ENCODE results near the gene OR56A3. TPM values are rescaled to one million over a fixed set of nuclear protein-coding genes. Genes with fewer than 3 reads are reported as not detected.

Gene OR56A3
- total and polyA plus RNA-seq, 2 of the 4 experiments (the other 2 are of a cell fraction), result not detected

- Histone ChIP-seq H3K9me1 (ENCODE audit: insufficient read depth, low read length) (no peaks in the 10 kb centered on the region), H4K8ac (ENCODE audit: low read depth in 2 of 2, low read length in 2 of 2) (no peak overlapping the region), H3K4me3 (ENCODE audit: insufficient read depth, low read depth, low read length) (no peak overlapping the region), H4K5ac (ENCODE audit: low read depth, low read length) (no peak overlapping the region), H2BK15ac (ENCODE audit: low read depth, low read length) (no peak overlapping the region), H3K4ac (ENCODE audit: low read depth, low read length) (no peak overlapping the region), H4K91ac (ENCODE audit: insufficient read depth, low read depth, low read length) (no peak overlapping the region), H3K4me2 (ENCODE audit: low read depth, low read length) (no peak overlapping the region), H3K23ac (ENCODE audit: low read depth, low read length) (no peak overlapping the region), H3K56ac (ENCODE audit: extremely low read depth, insufficient read depth, low read length) (no peak overlapping the region), H2BK120ac (ENCODE audit: low read depth, low read length) (no peak overlapping the region), H2BK20ac (ENCODE audit: low read depth, low read length) (no peak overlapping the region), H3K18ac (ENCODE audit: low read depth, low read length) (no peak overlapping the region), H3K14ac (replicated peaks; ENCODE audit: low read depth, low read length) (no peak overlapping the region), H3K27me3 (ENCODE audit: control insufficient read depth, insufficient read depth, low read length) (no peaks in the 10 kb centered on the region), H3K4me1 (ENCODE audit: control insufficient read depth, insufficient read depth, low read length) (no peaks in the 10 kb centered on the region), H3K9me3 (ENCODE audit: control insufficient read depth, insufficient read depth, low read length) (peaks cover 10% of the 10 kb centered on the region), H3K36me3 (ENCODE audit: control insufficient read depth, insufficient read depth, low read length) (no peaks in the 10 kb centered on the region), H2AFZ (replicated peaks; ENCODE audit: low read length, poor library complexity) (no peak overlapping the region), H3K27ac (ENCODE audit: insufficient read depth, low read length) (no peak overlapping the region), H2AK9ac (replicated peaks; ENCODE audit: low read depth, low read length, poor library complexity) (no peak overlapping the region), H2BK5ac (ENCODE audit: low read depth, low read length, poor library complexity, severe bottlenecking) (no peak overlapping the region), H2AK5ac (ENCODE audit: low read depth, low read length) (no peak overlapping the region), H4K20me1 (ENCODE audit: insufficient read depth, low read length) (no peaks in the 10 kb centered on the region), H3K79me1 (ENCODE audit: low read depth in 1 of 2, low read length in 2 of 2) (no peaks in the 10 kb centered on the region), H3K9ac (ENCODE audit: low read depth, low read length) (no peak overlapping the region)
- ATAC-seq (ENCODE audit: low read depth) (no peak), DNase-seq (no peak)
- ChIA-PET POLR2A (ENCODE audit: unreplicated experiment) (no interaction called here), CTCF (no interaction called here)
- in situ Hi-C loops (cut with MboI; ENCODE audit: low sequenced_read_pairs) (no loop called here), dilution Hi-C loops (cut with HindIII; ENCODE audit: low sequenced_read_pairs, unreplicated experiment) (no loop called here), intact Hi-C loops (cut with micrococcal nuclease) (loop anchor here (5.0 to 10.0 kb wide), 2 partner anchors 555 to 757 kb away; no protein-coding TSS in a partner anchor)
- TF ChIP-seq BHLHE40 (IDR thresholded peaks at IDR 0.05; ENCODE audit: low read depth, low read length) (no peak), FOS (IDR thresholded peaks at IDR 0.05; ENCODE audit: low read depth, low read length) (no peak), ELK1 (IDR thresholded peaks at IDR 0.05; ENCODE audit: borderline replicate concordance, low read depth, low read length) (no peak), CHD1 (IDR thresholded peaks at IDR 0.05; ENCODE audit: low read depth, low read length) (no peak), POLR2A (IDR thresholded peaks at IDR 0.05; ENCODE audit: low read depth, low read length) (no peak), RCOR1 (IDR thresholded peaks at IDR 0.05; ENCODE audit: insufficient replicate concordance, low read length) (no peak), CTCF (conservative IDR thresholded peaks at IDR 0.05; ENCODE audit: low read depth, low read length) (no peak), NFE2L2 (IDR thresholded peaks at IDR 0.05; ENCODE audit: low read depth, low read length) (no peak), CEBPB (IDR thresholded peaks at IDR 0.05; ENCODE audit: low read depth, low read length) (no peak), MAZ (IDR thresholded peaks at IDR 0.05; ENCODE audit: borderline replicate concordance, low read depth, low read length) (no peak), SMC3 (IDR thresholded peaks at IDR 0.05; ENCODE audit: low read depth, low read length) (no peak), MXI1 (IDR thresholded peaks at IDR 0.05; ENCODE audit: borderline replicate concordance, low read depth, low read length) (no peak), RFX5 (IDR thresholded peaks at IDR 0.05; ENCODE audit: low read depth, low read length) (no peak), RAD21 (IDR thresholded peaks at IDR 0.05; ENCODE audit: low read length) (no peak), MAFK (IDR thresholded peaks at IDR 0.05; ENCODE audit: low read depth, low read length) (no peak)
- TF ChIP-seq, protein P1, sequence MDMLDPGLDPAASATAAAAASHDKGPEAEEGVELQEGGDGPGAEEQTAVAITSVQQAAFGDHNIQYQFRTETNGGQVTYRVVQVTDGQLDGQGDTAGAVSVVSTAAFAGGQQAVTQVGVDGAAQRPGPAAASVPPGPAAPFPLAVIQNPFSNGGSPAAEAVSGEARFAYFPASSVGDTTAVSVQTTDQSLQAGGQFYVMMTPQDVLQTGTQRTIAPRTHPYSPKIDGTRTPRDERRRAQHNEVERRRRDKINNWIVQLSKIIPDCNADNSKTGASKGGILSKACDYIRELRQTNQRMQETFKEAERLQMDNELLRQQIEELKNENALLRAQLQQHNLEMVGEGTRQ (IDR thresholded peaks at IDR 0.05; ENCODE audit: low read depth, low read length), result no peak
- WGBS, 2 experiments (ENCODE audit: extremely low coverage in 2 of 2, insufficient read length in 1 of 2), result 28% methylated on average over 3 of the region's 3 CpGs; no CpG with 5 or more reads in 1 of the 2 experiments
- BruUV-seq (replicated peaks), result no TSS peak
Measured at GRCh38 chr11:5967708-5968107, 25.7 kb downstream of the OR56A3 start.
